ENCODE results near the gene WDR46.

The WDR46 gene, protein sequence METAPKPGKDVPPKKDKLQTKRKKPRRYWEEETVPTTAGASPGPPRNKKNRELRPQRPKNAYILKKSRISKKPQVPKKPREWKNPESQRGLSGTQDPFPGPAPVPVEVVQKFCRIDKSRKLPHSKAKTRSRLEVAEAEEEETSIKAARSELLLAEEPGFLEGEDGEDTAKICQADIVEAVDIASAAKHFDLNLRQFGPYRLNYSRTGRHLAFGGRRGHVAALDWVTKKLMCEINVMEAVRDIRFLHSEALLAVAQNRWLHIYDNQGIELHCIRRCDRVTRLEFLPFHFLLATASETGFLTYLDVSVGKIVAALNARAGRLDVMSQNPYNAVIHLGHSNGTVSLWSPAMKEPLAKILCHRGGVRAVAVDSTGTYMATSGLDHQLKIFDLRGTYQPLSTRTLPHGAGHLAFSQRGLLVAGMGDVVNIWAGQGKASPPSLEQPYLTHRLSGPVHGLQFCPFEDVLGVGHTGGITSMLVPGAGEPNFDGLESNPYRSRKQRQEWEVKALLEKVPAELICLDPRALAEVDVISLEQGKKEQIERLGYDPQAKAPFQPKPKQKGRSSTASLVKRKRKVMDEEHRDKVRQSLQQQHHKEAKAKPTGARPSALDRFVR

DNA sequence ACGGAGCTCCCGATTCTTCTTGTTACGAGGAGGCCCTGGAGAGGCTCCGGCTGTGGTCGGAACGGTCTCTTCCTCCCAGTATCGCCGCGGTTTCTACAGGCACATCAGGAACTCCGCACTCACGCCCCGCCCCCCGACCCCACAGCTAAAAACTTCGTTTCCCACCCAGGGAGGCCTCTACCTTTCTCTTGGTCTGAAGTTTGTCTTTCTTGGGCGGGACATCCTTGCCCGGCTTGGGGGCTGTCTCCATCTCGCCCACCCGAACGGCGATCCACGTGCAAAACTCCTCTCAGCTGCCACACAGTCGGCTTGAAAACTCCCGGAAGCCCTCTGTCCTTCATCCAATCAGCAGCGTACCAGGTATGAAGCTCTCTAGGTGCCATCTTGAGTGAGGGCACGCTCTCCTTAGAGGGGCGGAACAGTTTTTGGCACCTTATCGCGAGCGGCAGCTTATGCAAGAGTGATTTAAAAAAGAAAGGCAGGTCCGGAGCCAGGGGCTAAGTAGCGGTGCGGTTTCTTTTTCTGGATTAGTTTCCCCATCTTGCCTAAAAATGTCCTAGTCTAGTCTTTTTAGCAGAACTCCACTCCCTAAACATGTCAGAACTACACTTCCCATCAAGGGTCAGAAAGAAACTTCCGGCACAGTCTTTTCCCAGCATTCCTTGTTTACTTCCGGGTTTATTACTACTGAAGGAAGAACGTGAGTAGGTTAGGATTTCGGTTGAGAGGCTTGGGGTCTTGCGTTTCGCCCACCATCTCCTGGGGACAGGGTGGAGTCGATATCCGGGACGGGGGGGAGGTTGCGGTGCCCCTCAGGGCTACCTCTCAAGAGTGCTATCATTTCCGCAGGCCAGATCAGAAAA lies at the start of gene WDR46, which contains the start of gene PFDN6:
WDR46 (minus strand) TSS at position 319 of the 863 bp plus-strand sequence; CDS start at position 250, 69 bp downstream.
PFDN6 (plus strand) TSS at position 681 of the 863 bp plus-strand sequence. CDS start 256 bp downstream, outside the sequence.
- peak; percentile 92 for DNase-seq

DNA sequence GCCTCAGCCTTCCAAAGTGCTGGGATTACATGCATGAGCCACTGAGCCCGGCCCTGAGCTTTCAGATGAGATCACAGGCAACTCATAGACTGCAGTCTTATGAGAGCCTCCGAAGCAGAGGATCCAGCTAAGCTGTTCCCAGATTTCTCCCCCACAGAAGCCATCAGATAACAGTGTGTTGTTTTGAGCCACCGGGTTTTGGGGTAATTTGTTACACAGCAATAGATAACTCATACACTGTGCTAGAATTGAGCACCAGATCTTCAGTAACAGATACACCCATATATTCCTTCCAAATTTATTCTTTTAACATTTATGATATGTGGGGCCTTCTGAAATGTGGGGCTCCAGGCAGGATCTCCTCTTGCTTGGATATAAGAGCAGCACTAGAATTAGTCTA lies 47.5 kb upstream of the WDR46 start:
- DNase-seq, result no peak

DNA sequence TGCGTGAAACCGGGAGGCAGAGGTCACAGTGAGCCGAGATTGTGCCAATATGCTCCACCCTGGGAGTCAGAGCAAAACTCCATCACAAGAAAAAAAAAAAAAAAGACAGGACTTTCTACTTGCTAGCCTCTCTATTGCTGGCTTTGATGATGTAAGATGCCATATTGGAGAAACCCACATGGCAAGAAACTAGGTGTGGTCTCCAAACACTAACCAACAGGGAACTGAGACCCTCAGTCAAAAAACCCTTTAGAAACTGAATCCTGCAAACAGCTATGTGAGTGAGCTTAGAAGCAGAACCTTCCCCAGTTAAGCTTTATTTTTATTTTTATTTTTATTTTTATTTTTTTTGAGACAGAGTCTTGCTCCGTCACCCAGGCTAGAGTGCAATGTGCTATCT lies 46.9 kb upstream of the WDR46 start:
- DNase-seq, result peak; percentile 27

DNA sequence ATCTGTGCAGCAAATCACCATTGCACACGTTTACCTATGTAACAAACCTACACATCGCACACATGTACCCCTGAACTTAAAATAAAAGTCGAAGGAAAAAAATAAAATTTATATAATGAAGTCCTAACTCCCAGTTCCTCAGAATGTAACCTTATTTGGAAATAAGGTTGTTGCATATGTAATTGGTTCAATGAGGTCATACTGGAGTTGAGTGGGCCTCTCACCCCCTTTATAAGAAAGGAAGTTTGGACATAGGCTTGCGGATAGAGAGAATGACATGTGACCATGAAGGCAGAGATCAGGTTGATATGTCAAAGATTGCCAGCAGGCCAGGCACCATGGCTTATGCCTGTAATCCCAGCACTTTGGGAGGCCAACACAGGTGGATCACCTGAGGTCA lies 44.6 kb upstream of the WDR46 start:
- peak; percentile 70 for DNase-seq

DNA sequence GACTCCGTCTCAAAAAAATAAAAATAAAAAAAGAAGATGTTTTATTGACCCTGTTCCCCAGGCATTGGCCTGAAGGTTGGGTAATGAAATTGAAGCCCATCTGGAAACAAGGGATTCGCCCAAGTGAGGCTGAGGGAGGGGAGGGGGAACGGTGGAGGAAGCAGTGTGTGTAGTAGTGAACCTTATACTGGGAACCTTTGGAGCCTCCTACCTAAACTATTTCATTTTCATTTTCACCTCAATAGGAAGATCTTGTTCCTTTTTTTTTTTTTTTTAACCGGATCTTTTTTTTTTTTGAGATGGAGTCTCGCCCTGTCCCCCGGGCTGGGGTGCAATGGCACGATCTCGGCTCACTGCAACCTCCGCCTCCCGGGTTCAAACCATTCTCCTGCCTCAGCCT lies 41.7 kb upstream of the WDR46 start:
- peak; percentile 37 for DNase-seq

DNA sequence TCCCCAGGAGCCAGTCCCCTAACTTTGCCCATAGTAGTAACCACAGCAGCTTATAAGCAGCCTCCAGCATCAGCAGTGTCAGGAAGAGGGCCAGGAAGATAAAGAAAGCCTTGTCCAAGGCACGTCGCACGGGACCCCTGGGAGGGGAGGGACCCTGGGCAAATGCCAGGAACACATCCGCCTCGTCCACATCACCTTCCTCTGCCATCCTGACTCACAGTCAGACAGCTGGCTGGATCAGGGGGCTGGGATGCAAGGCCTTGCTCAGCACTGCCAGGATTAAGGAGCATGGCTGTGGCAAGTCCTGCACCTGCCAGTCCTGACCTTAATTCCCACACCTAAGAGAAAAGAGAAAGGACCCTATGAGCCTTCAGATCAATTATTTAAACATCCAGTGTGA lies 40.0 kb upstream of the WDR46 start:
- DNase-seq, result no peak

DNA sequence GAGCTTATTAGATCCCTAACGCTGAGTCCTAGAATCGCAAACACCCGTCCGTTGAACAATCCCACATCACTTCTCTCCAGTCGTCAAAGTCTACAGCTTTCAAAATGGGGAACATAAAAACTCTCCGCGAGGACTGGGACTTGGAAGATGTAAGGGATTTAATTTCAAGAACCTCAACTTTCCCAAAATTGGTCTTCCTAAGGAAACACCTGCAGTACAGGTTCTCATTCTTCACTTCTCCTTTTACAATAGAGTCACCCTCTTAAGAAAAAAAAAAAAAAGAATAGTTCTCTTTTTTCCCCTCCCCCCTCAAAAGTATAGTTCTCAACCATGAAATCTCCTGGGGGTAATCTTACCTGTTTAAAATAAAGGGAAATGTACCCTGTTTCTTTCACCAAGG lies 35.1 kb upstream of the WDR46 start:
- peak; percentile 24 for DNase-seq

DNA sequence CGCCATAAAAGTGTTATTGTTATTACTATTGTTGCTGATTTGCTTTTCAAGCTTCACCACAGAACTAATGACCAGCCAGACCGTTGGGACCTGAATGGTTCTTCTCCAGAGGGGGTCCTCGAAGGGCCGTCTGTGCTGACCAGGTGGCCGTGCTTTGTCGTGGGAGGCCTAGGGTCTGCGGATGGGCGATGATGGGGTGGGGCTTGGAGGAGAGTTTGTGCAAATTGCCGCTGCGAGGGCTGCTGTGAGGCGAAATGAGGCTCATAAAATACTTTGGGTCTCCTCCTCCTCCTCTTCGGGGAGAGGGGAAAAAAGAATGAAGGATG lies 34.5 kb upstream of the WDR46 start:
- DNase-seq, result no peak

DNA sequence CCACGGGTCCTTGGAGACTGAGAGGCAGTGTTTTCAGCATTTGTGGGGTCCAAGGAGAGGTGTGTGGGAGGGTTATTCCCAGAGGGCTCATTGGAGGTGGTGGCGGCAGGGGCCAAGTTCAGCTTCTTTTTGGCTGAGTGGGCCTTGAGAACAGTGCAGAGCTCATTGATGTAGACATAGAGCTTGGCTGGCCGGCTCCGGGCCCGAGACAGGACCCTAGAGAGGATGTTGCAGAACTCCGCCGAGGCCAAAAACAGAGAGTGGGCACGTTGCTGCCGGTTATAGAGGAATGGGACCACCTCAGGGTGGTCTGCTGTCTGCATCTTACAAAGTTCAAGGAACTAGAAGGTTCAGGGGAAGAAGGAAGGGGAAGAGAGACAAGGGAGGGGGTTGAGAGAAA lies 32.2 kb upstream of the WDR46 start:
- DNase-seq, result no peak

DNA sequence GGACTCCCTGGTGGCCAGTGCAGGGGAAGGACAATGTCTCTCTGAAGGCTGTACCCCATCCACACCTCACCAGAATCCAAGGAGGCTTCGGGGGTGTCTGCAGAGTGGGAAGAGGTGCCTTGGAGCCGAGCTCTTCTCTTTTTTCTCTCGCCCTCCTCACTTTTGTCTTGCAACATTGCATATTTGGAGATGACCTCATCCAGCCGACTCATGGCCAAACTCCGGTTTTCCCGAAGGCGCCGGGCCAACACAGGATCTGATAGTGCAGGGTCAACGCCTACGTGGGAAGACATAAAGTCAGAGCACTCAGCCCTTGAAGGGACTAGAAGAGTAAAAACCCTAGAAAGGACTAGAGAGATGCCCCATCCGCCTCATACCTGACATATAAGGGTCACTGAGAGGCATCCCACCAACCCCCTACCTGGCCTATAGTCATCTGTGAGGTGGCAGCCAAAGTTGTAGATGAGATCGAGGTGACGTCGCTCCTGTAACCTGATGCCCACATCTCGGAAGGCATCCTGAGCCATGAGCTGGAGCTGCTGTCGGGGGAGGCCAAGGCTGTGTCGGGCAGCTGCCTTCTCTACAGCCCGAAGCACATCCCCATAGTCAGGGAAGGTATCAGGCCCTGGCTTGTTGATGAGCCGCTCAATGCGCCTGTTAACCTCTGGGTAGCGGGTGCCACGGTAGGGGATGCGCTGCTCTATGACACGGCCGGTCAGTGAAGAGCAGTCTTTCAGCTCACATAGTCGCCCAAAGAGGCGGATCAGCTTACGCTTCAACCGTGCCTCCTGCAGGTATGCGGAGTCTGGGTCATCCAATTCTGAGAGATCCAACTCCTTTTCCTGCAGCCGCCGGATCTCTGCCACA lies 31.5 kb upstream of the WDR46 start:
- peak; percentile 89 for DNase-seq

DNA sequence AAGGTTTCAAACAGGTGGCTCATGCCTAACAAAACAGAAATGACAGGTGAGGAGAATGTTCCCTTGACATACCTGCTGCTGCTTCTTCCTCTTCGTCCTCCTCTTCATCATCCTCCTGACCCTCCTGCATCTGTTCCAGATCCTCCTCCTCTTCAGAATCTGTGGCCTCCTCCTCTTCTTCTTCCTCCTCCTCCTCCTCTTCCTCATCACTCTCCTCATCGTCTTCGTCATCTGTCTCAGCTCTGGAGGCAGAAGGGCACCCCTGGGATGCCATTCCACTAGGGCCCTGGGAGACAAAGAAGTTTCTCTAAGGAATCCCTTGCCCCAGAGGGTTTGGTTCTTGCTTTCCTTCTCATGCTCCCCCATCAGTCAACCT lies 30.9 kb upstream of the WDR46 start:
- DNase-seq, result no peak

DNA sequence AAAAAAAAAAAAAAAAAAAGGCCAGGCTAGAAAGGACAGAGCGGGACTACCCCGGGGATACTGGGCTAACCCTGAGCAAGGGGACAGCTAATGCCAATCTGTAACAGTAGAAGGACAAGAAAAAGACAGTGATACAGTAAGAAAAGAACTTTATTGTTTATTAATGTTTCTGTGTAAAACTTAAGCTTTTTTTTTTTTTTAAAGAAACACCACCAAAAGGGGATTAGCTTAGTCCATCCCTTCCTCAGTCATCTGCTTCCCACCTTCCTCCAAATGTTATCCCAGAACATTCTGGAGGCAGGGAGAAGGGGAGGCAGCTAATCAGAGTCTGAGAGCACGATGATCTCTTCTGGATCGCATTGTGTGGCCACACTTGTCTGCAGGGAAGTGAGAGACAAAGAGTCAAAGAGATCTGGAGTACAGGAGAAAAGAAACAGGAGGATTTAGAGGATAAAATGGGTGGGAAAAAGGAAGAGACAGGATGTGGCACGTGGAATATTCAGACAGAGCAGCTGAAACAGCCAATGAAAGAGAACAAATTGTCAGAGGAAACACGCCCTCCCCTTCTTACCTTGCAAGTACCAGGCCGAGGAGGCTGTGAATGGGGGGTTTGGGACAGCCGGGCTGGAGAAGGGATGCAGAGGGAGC lies 29.5 kb upstream of the WDR46 start:
- DNase-seq, result no peak

DNA sequence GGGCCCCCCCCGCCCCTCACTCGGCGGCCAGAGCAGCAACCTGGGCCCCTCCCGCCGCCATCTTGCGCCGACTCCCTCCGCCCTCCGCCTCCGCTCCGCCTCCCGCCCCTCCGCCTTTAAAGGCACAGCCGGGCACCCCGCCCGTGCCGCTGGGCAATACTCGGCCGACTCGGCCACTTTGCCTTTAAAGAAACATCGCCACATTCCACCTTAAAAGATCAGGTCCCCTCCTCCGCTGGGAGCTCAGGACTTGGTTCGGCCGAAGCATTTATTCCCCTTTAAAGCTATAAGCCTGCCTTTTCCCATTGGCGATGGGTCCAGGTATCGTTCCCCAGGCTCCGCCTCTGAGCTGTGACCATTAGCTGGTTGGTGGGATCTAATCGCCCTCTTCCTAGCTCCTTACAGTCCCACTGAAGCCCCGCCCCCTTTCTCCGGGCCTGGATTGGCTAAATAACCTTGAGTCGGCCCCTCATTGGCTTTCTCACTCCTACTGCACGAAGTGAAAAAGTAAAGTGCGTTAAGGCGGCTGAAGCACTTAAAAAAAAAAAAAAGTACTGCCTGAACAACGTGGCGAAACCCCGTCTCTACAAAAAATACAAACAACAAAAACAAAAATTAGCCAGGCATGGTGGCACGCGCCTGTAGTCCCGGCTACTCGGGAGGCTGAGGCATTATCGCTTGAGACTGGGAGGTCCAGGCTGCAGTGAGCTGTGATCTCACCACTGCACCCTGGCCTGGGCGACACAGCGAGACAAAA lies 28.8 kb upstream of the WDR46 start, which contains the start of gene ZBTB22:
ZBTB22 (minus strand) TSS at position 76 of the 757 bp plus-strand sequence. CDS start 828 bp downstream, outside the sequence.
- peak; percentile 98 for DNase-seq

DNA sequence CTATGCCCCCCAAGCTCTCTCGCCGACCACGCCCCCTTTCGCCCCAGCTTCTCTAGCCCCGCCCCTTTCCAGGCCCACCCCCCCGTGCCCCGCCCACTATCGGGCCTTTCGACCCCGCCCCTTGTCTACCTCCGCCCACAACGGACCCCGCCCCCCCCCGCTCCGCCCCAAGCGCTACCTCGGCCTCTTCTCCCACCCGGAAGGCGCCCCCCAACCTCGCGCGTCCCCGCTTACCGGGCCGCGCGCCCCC lies 28.3 kb upstream of the WDR46 start:
- no peak for DNase-seq

DNA sequence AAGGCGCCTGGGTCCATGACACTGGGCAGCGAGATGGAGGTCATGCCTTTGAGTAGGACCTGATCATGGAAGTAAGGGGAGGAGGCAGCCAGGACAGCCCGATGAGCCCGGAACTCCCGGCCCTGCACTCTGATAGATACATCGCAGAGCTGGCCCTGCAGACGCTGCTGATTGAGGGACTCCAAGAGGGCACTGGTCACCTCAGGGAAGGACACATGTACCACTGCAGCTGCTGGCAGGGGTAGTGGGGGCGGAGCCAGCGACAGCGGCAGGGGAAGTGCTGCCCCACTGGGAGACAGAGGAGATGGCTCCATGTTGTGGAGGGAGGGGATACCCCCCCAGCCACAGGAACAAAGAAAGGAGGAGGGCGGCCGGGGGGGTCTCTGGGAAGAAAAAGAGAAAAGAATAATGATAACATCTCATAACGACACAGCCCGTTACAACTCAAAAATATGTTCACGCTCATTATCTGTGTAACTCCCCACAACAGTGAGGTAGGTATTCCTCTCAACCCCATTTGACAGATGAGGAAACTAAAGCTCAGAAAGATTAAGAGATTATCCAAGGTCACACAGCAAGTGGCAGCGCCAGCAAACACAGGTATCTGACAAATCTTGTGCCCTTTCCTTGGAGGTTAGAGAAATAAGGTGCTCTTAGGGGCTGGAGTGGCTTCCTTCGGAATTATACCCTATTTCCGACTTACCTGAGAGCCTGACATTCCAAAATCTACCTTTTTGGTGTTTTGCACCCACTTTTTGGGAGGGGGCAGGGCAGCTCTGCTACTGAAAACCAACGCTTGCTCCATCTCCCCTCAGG lies 27.8 kb upstream of the WDR46 start:
- DNase-seq, result no peak

DNA sequence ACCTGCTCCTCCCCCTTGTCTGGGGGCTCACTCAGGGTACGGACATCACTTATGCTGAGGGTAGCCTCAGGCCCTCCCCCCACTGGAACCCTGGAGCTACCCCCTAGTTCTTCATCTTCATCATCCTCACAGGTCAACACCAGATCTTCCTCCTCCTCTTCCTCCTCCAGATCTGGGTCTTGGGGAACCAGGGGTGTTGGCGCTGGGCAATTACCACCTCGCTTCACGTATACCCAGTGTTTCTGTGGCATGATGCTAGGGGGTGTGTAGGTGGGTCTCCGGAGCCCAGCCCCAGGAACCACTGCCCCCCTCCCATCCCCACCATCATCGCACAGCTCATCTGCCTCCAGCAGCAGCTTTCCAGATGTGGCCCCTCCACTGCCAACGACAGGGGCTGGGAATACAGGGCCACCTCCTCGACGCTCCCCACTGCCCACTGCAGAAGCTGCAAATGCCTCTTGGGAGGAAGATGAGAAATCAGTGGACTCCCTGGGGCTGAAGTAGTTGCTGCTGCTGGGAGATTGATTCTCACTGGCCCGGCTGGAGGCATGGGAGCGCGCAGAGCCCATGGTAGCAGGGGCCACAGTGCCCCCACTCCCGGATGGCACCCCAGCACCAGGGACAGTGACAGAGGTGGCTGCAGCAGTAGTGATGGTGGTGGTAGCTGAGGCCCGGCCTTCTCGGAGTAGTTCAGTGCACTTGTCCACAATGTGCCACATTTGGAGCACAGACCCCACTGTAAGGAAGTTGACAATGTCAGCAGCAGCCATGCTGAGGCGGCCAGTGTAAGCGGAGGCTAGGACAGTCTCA lies 27.0 kb upstream of the WDR46 start:
- DNase-seq, result no peak

DNA sequence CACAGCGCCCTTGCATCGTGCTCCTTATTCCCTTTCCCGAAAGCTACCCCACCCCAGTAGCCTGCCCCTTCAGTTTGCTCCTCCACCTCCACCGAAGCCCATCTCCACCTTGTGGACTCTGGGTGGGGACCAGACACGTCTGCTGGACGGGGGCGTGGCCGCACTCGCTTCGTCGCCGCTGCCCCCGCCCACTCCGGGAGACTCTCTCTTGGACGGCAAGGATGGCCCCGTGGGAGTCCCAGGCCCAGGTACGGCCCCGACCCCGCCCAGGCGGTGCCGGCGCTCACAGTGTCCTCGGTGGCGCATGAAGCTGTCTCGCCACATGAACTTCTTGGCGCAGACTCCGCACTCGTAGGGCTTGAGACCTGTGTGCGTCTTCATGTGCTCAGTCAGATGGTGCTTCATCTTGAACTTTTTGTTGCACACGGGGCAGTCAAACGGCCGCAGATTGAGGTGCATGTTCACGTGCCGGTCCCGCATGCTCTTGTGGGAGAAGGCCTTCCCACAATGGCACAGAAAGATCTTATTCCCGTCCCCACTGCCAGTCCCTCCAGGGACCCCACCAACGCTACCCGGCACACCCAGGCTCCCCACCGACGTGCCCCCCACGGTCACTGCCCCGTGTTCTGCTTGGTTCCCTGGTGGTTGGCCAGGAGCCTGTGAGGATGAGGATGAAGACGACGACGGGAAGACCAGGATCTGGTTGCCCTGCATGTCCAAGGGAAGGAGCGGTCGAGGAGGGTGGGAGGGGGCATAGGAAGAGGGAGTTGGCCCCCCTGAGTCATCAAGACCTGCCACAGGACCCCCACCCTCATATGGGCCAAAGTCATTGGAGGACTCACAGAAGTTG lies 26.1 kb upstream of the WDR46 start:
- DNase-seq, result peak; percentile 17

DNA sequence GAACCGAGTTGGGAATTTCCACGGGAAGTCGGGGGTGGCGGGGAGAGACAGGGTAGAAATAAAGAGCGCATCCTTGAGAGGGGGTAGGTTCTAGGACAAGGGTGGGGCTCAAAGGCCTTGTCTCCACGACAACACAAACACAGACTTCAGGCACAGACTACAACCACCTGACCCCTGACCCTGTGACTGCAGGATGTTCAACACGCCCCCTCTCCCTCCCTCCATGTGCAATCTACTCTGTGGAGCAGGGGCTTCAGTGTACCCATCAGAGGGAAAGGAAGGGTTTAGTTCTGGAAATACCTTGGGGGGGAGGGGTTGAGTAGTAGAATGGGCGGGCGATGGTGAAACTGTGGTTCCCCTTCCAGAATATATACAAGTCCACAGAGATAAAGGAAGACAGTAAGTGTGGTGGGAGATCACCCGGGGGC lies 25.5 kb upstream of the WDR46 start:
- DNase-seq, result peak; percentile 96
